Measurements from ENCODE around the gene ZNF862.

Gene ZNF862

DNA sequence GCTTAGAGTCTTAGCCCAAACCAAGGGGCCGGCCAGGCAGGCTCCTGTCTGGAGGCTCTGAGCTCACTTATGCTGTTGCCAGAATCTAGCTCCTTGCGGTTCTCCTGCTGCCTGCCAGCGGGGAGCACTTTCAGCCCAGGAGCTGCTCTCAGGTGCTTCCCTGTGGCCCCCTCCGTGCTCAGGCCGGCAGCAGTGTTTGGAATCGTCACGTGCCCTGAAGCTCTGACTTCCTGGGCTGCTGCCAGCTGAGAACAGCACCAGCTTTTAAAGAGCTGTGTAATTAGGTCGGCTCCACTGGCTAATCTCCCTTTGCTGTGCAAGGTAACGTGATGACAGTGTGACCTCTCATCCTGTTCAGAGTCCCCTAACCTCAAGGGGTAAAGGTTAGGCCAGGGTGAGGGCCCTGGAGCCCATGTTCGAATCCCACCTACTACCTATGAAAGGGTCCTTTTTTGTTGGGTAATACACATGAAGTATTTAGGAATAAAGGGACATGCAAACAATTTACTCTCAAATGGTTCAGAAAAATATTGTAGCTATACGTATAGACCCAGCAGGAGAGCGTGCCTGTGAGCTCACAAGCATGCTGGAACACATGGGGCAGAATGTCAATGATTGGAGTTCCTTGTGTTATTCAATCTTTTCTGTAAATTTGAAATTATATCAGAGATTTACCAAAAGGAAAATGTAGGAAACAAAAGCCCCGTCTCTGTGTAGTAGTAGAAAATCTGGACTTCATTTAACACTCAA, 16.6 kb downstream of the ZNF862 start:
- H3K4me3 ChIP-seq (ENCODE audit: low read depth, low read length): no peak overlapping the region
- no peak for DNase-seq (ENCODE audit: low read depth)
- TF ChIP-seq POLR2A (IDR thresholded peaks at IDR 0.05; ENCODE audit: extremely low read depth, insufficient read length) (no peak), MYC (IDR thresholded peaks at IDR 0.05; ENCODE audit: low read depth, low read length) (no peak), MAX (IDR thresholded peaks at IDR 0.05; ENCODE audit: low read depth, low read length) (no peak)
- TF ChIP-seq, protein P1, sequence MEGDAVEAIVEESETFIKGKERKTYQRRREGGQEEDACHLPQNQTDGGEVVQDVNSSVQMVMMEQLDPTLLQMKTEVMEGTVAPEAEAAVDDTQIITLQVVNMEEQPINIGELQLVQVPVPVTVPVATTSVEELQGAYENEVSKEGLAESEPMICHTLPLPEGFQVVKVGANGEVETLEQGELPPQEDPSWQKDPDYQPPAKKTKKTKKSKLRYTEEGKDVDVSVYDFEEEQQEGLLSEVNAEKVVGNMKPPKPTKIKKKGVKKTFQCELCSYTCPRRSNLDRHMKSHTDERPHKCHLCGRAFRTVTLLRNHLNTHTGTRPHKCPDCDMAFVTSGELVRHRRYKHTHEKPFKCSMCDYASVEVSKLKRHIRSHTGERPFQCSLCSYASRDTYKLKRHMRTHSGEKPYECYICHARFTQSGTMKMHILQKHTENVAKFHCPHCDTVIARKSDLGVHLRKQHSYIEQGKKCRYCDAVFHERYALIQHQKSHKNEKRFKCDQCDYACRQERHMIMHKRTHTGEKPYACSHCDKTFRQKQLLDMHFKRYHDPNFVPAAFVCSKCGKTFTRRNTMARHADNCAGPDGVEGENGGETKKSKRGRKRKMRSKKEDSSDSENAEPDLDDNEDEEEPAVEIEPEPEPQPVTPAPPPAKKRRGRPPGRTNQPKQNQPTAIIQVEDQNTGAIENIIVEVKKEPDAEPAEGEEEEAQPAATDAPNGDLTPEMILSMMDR (IDR thresholded peaks at IDR 0.05; ENCODE audit: low read depth, low read length): no peak

DNA sequence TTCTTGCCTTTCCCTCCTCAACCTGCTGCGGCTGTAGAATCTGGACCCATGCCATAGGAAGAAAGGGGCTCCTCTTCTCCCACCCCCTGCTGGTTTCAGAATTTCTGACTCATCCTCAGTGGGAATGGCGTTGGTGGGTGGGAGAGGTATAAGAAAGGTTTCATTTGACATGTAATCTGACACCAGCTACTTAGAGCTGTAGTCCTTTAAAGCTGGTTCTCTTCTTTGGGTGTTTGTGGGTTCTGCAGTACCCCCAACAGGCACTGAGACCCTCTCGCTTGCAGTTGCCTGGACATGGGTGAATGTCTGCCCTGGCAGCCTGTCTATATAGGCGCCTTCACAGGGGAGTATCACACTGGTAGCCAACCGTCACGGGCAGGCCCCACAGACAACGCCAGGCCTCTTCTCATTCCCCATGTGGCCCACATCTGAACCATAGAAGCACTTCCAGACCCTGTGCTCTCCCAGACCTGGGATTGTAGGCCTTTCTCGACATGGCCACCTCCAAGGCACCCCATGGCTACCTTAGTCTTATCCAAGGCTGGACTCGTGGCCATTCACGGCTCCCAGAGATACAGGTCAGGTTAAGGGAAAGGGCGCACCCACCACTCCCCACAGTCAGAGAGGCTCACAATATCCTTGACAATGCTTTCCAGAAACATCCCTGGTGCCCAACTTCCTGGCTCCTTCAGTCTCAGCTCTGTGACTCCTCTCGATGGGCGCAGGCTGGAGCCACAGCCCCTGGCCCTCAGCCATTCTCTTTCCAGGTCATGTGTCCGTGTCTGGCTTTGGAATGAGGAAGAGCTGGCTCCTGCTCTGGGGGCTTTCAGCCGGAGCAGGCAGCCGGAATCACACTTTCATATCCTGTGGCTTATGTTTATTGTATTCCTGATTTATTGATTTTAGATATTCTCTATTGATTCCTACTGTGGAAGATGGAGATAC, 17.5 kb downstream of the ZNF862 start:
- TF ChIP-seq MAX (IDR thresholded peaks at IDR 0.05; ENCODE audit: low read depth, low read length): no peak
- TF ChIP-seq, protein P1 (IDR thresholded peaks at IDR 0.05; ENCODE audit: low read depth, low read length): no peak
- no peak overlapping the region for H3K4me3 ChIP-seq (ENCODE audit: low read depth, low read length)
- DNase-seq (ENCODE audit: low read depth): no peak

- H3K4me3 ChIP-seq (ENCODE audit: low read depth, low read length): no peak overlapping the region
- no peak for DNase-seq (ENCODE audit: low read depth)
- TF ChIP-seq MYC (IDR thresholded peaks at IDR 0.05; ENCODE audit: low read depth, low read length) (no peak), POLR2A (IDR thresholded peaks at IDR 0.05; ENCODE audit: extremely low read depth, insufficient read length) (no peak), MAX (IDR thresholded peaks at IDR 0.05; ENCODE audit: low read depth, low read length) (no peak)
- TF ChIP-seq, protein P1 (IDR thresholded peaks at IDR 0.05; ENCODE audit: low read depth, low read length): no peak
Observed at GRCh38 chr7:149856583-149856982, 18.4 kb downstream of the ZNF862 start.

DNA sequence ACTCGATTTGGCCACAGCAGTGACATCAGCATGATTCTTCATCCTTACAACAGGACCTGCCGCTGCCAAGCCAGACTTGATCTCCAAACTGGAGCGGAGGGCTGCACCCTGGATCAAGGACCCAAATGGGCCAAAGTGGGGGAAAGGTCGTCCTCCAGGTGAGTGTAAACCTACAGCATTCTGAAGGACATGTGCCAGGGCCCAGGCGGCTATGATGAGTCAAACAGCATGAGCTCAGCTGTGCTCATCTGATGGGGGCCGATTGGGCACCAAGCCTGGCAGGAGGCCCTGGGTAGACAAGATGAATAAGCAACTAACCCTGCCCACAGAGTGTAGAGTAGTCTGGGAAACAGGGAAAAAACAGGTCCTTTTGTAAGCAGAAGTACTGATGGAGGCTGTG, 21.2 kb downstream of the ZNF862 start:
- no peak for TF ChIP-seq POLR2A (IDR thresholded peaks at IDR 0.05; ENCODE audit: extremely low read depth, insufficient read length)
- TF ChIP-seq MAX (IDR thresholded peaks at IDR 0.05; ENCODE audit: low read depth, low read length): no peak
- no peak for TF ChIP-seq MYC (IDR thresholded peaks at IDR 0.05; ENCODE audit: low read depth, low read length)
- TF ChIP-seq, protein P1 (IDR thresholded peaks at IDR 0.05; ENCODE audit: low read depth, low read length): no peak
- DNase-seq (ENCODE audit: low read depth): no peak
- no peak overlapping the region for H3K4me3 ChIP-seq (ENCODE audit: low read depth, low read length)

DNA sequence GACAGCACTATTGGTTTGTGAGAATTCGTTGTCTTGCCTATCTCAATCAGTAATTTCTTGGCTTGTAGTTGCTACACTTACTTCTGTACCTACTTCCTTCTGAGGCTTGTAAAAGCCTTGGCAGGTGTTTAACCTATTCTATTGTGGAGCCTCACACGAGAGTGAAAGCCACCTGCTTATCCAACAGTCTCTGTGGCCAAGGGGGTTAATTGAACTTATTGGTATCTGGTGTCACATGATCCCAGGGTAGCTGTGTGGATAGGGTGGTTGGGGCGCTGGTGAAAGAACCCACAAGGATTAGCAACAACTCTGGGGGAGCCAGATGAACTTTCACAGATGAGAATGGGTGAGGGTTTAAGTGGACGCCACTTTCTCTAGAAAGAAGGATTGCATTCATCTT, 21.7 kb downstream of the ZNF862 start:
- H3K4me3 ChIP-seq (ENCODE audit: low read depth, low read length): no peak overlapping the region
- TF ChIP-seq MAX (IDR thresholded peaks at IDR 0.05; ENCODE audit: low read depth, low read length): no peak
- DNase-seq (ENCODE audit: low read depth): no peak
